MM.1S (cell line): Measurements from ENCODE around the gene CISD3.

ENCODE experiments used
- DNase-seq: peaks from one replicate; pipeline ENCODE4 v3.0.0-alpha.2; 2015
- H2AFZ ChIP-seq: fragments of 300-600 bp; sonication (generic); 2 replicates; pipeline ENCODE4 v1.6.0; 2016; ENCODE audit warnings: antibody characterized with exemption, low read length
- H3F3A ChIP-seq: fragments of 300-600 bp; sonication (generic); 2 replicates; pipeline ENCODE4 v1.6.1; 2016; ENCODE audit warnings: mild to moderate bottlenecking, antibody characterized with exemption, low read length, moderate library complexity, mixed read lengths; ENCODE audit not compliant: insufficient read depth
- H3K27ac ChIP-seq: fragments of 300-600 bp; sonication (generic); 2 replicates; pipeline ENCODE4 v1.5.1; 2016; ENCODE audit warnings: mild to moderate bottlenecking, low read length
- H3K27me3 ChIP-seq: fragments of 300-600 bp; sonication (generic); replicated peaks from 2 replicates; pipeline ENCODE4 v1.6.0; 2016; ENCODE audit warnings: low read length; ENCODE audit not compliant: insufficient read depth
- H3K36me3 ChIP-seq: fragments of 300-600 bp; sonication (generic); replicated peaks from 2 replicates; pipeline ENCODE4 v1.6.1; 2016; ENCODE audit warnings: mild to moderate bottlenecking, low read length, mixed read lengths; ENCODE audit not compliant: insufficient read depth
- H3K4me1 ChIP-seq: fragments of 300-600 bp; sonication (generic); 2 replicates; pipeline ENCODE4 v1.6.1; 2016; ENCODE audit warnings: low read length, mixed read lengths
- H3K4me2 ChIP-seq: fragments of 300-600 bp; sonication (generic); 2 replicates; pipeline ENCODE4 v1.6.0; 2016; ENCODE audit warnings: low read depth, low read length
- H3K4me3 ChIP-seq: fragments of 300-600 bp; sonication (generic); 2 replicates; pipeline ENCODE4 v1.5.1; 2016; ENCODE audit warnings: low read length, mixed read lengths
- H3K79me2 ChIP-seq: fragments of 300-600 bp; sonication (generic); 2 replicates; pipeline ENCODE4 v1.6.1; 2016; ENCODE audit warnings: mixed run types, low read length, mixed read lengths
- H3K9ac ChIP-seq: fragments of 300-600 bp; sonication (generic); 2 replicates; pipeline ENCODE4 v1.6.1; 2016; ENCODE audit warnings: low read length, mixed read lengths
- H3K9me2 ChIP-seq: fragments of 300-600 bp; sonication (generic); replicated peaks from 2 replicates; pipeline ENCODE4 v1.6.1; 2016; ENCODE audit warnings: mild to moderate bottlenecking, low read length, mixed read lengths; ENCODE audit not compliant: insufficient read depth
- H3K9me3 ChIP-seq: fragments of 300-600 bp; sonication (generic); replicated peaks from 2 replicates; pipeline ENCODE4 v1.6.1; 2016; ENCODE audit warnings: mild to moderate bottlenecking, low read length, mixed read lengths; ENCODE audit not compliant: insufficient read depth
- H4K20me1 ChIP-seq: fragments of 300-600 bp; sonication (generic); 2 replicates; pipeline ENCODE4 v1.6.1; 2016; ENCODE audit warnings: mild to moderate bottlenecking, low read length, moderate library complexity, mixed read lengths; ENCODE audit not compliant: insufficient read depth
- CTCF ChIP-seq: fragments of 300-600 bp; sonication (generic); IDR thresholded peaks from 2 replicates; pipeline ENCODE4 v1.5.1; 2016; ENCODE audit warnings: antibody characterized with exemption, low read length, mixed read lengths
- EZH2 ChIP-seq: fragments of 300-600 bp; sonication (generic); optimal IDR thresholded peaks from 2 replicates; pipeline ENCODE3; 2017; ENCODE audit warnings: low read depth, mild to moderate bottlenecking, antibody characterized with exemption, low read length, mixed read lengths
- EZH2phosphoT487 ChIP-seq: fragments of 300-600 bp; sonication (generic); IDR thresholded peaks from 2 replicates; pipeline ENCODE4 v1.6.1; 2018; ENCODE audit warnings: antibody characterized with exemption, low read length

CISD3 gene

GRCh38 chr17:38743556-38744171 is 13.5 kb downstream of the CISD3 start:
- H3K9ac ChIP-seq: no peak overlapping the region
- H3K79me2 ChIP-seq: no peaks in the 10 kb centered on the region
- TF ChIP-seq EZH2phosphoT487: no peak
- H3K9me2 ChIP-seq: no peaks in the 10 kb centered on the region
- H3K9me3 ChIP-seq: no peaks in the 10 kb centered on the region
- H2AFZ ChIP-seq: no peak overlapping the region
- no peak overlapping the region for H3K27ac ChIP-seq
- H3K4me2 ChIP-seq: no peak overlapping the region
- H3K27me3 ChIP-seq: peaks cover 19% of the 10 kb centered on the region
- H3F3A ChIP-seq: 0 out of 2 replicates have a peak, but pooled peaks cover 4% of the 10 kb centered on the region
- no peak overlapping the region for H3K4me3 ChIP-seq
- no peak for DNase-seq
- peaks cover 8% of the 10 kb centered on the region; the same call in 1 of the 2 replicates for H3K4me1 ChIP-seq
- H4K20me1 ChIP-seq: no peaks in the 10 kb centered on the region
- H3K36me3 ChIP-seq: no peaks in the 10 kb centered on the region

- H3K9me2 ChIP-seq: no peaks in the 10 kb centered on the region
- H3K27ac ChIP-seq: no peak overlapping the region
- H3K27me3 ChIP-seq: peaks cover 22% of the 10 kb centered on the region
- H3F3A ChIP-seq: peaks cover 10% of the 10 kb centered on the region
- H4K20me1 ChIP-seq: no peaks in the 10 kb centered on the region
- no peak overlapping the region for H2AFZ ChIP-seq
- H3K9ac ChIP-seq: no peak overlapping the region
- no peak overlapping the region for H3K4me3 ChIP-seq
- H3K79me2 ChIP-seq: no peaks in the 10 kb centered on the region
- H3K36me3 ChIP-seq: no peaks in the 10 kb centered on the region
- H3K9me3 ChIP-seq: no peaks in the 10 kb centered on the region
- TF ChIP-seq EZH2: no peak
- TF ChIP-seq CTCF: no peak
- no peak for TF ChIP-seq EZH2phosphoT487
- no peak overlapping the region for H3K4me2 ChIP-seq
- no peak for DNase-seq
- H3K4me1 ChIP-seq: peaks cover 14% of the 10 kb centered on the region; the same call in 1 of the 2 replicates
Measured at GRCh38 chr17:38745545-38745944, 15.4 kb downstream of the CISD3 start.

- TF ChIP-seq EZH2phosphoT487: no peak
- no peak for TF ChIP-seq EZH2
- TF ChIP-seq CTCF: no peak
- H3K4me3 ChIP-seq: no peak overlapping the region
- peaks cover 22% of the 10 kb centered on the region for H3K27me3 ChIP-seq
- H3F3A ChIP-seq: peaks cover 17% of the 10 kb centered on the region
- no peak for DNase-seq
- H2AFZ ChIP-seq: no peak overlapping the region
- H3K9me2 ChIP-seq: no peaks in the 10 kb centered on the region
- no peak overlapping the region for H3K27ac ChIP-seq
- peaks cover 17% of the 10 kb centered on the region; the same call in 1 of the 2 replicates for H3K4me1 ChIP-seq
- H3K36me3 ChIP-seq: no peaks in the 10 kb centered on the region
- H3K4me2 ChIP-seq: peak overlapping the region; percentile 100; the same call in 1 of the 2 replicates
- no peaks in the 10 kb centered on the region for H3K9me3 ChIP-seq
- H3K9ac ChIP-seq: no peak overlapping the region
- no peaks in the 10 kb centered on the region for H3K79me2 ChIP-seq
- H4K20me1 ChIP-seq: no peaks in the 10 kb centered on the region
Measured at GRCh38 chr17:38746004-38746848, 16.1 kb downstream of the CISD3 start.
